GM19468 (cell line): ENCODE results near the gene PDSS1.

Experiments
- ATAC-seq: cut with Tn5 transposase; IDR thresholded peaks from one replicate; pipeline ENCODE4 v1.9.1; 2021; ENCODE audit warnings: mild to moderate bottlenecking, moderate library complexity, moderate number of reproducible peaks; ENCODE audit not compliant: unreplicated experiment; ENCODE audit errors: extremely low read depth

Gene PDSS1

DNA sequence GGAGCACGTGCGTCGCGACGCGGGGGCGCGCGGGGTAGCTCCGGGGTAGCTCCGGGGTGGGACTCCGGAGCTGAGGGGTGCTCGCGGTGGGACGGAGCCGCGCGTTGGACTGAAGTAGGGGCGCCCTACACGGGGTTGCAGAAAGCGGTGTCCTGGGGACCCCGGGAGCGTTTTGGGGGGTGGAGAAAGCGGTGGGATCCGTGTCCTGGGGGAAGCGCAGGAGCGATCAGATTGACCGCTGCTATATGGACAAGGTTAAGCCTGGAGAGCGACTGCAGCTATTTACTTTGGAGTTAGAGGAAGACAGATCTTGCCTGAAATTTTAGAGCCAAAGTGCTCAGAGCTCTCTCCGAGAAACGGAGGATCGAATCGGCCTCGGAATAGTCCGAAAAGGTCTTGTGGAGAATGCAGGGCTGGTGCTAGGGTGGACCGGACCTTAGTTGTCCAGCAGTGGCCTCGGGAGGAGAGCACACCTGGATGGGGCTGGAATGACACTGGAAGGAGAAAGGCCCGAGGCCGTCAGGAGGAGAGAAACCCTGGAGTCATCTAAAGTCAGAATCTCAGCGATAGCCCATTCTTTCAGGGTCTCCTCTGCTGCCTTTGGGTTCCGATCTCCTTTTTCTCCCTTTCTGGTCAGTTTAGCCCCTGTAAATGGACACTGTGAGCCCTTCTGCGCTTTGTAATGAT lies 564 bp downstream of the PDSS1 start:
- no peak for ATAC-seq

DNA sequence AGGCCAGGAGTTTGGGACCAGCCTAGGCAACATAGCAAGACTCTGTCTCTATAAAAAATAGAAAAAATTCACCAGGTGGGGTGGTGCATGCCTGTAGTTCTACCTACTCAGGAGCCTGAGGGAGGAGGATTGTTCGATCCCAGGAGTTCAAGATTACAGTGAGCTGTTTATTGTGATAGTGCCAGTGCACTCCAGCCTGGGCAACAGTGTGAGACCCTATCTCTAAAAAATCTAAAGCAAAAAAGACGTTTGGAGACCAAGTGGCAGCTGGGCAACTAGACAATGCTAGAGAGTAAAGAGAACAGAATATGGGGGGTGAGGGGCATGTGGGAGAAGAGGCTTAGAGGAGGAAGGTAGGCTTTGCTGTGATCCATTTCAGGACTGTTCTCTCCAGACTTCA lies 1.4 kb downstream of the PDSS1 start:
- ATAC-seq: no peak

DNA sequence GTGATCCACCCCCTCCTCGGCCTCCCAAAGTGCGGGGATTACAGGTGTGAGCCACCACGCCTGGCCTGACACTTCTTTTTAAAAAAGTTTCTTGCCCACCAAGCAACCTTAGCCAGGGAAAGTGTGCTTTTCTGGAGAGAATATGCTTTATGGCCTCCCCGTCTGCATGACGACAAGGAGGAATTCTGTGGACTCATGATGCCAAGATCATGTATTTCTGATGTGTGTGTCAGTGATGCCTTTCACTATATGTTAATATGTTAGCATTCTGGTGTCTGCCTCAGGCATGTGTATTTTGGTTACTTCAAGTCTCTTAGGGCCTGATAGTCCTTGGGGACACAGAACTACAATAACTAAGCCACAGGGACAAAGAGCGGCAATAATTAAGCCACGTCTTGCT lies 2.1 kb downstream of the PDSS1 start:
- ATAC-seq: no peak

GRCh38 chr10:26700884-26701630 lies 3.6 kb downstream of the PDSS1 start:
- no peak for ATAC-seq

DNA sequence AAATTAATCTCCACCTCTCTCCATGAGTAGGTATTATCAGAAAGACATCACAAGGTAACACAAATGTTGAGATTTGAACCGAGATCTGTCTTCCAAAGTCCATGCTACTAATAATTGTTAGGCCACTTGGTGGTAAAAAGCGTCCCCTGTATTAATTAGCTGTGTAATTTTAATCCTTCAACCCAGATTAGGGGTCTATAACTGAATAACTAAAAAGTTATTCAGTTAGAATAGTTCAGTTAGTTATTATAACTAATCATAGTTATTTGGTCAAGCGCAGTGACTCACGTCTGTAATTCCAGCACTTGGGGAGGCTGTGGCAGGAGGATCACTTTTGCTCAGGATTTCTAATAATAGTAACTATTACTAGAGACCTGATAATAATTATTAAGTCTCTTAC lies 5.6 kb downstream of the PDSS1 start:
- ATAC-seq: no peak

DNA sequence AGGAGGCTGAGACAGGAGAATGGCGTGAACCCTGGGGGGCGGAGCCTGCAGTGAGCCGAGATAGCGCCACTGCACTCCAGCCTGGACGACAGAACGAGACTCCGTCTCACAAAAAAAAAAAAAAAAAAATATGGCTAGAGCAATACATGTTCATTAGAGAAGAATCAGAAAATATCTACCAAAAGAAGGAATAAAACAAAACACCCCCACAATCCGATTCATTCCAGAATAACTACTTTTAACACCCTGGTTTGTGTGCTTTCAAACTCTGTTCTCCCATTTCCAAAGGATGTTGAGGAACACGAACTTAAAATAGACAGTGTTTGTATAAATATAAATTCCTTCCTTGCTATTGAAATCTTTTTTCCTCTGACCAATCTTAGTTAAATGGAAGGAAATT lies 6.5 kb downstream of the PDSS1 start:
- ATAC-seq: no peak

DNA sequence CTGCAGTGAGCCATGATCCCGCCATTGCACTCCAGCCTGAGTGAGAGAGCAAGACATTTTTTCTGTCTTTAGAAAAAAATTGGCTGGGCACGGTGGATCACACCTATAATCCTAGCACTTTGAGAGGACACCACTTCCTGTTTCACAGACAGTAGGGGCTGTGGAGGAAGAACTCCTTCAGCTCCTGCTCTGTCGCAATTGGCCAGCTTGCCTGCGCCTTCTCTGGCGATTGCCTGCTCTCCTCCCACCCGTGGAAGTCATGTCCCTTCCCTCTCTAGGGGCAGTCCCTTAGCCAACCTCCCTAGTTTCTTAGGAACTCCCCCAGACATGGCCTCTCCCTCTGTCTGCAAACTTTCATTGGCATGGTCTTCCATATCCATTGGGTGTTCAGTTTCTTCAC lies 8.7 kb downstream of the PDSS1 start:
- ATAC-seq: no peak

DNA sequence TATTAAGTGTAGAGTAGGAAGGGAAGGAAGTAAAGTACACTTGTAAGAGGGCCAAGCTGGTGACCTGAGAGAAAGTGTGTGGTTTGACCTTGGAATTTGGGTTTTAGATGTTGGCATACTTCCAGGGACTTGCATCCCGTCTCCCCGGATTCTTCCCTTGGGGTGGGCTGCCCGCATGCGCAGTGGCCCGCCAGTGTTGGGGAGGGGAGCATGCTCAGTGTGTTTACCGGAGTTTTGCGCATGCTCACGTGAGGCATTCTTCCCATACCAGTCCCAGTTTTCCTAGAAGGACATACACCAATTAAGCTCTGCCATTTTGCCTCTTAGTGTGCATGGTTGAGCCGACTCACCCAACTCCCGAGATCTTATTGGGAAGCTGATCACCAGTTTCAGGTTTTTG lies 9.4 kb downstream of the PDSS1 start:
- ATAC-seq: no peak

- no peak for ATAC-seq
These were observed 13.8 kb downstream of the PDSS1 start for GRCh38 chr10:26711324-26711723.

DNA sequence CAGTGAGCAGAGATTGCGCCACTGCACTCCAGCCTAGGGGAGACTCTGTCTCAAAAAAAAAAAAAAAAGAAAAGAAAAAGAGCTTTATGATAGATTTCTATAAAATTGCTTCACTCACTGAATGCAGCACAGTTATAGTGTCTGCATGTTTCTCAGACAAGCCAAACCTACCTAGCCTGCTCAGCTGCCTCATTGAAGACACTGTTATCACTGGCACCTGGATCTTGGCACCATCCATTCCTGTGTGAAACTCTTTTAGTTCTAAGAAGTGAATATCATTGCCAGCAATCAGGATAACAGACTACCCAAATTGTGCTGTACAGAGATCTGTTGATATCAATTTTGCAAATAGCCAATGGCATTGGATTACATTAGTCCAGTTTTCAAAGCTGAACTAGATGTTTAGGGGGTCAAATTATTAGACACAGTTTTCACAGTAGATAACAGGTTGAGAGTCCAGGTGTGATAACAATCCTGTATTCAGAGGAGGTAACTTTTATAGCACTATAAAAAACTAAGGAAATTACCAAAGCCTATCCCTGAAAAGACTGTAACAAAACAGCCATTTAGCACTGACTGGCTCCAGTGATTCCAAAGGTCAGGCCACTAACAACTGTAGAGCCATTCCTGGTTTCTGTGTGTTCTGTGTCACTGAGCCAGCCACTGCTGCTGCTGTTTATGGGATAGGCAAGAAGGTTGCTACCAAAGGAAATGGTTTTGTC lies 17.1 kb downstream of the PDSS1 start:
- no peak for ATAC-seq

- ATAC-seq: no peak
These were observed 17.6 kb downstream of the PDSS1 start for GRCh38 chr10:26715137-26715487.

GRCh38 chr10:26717476-26717875 lies 20.0 kb downstream of the PDSS1 start:
- no peak for ATAC-seq

DNA sequence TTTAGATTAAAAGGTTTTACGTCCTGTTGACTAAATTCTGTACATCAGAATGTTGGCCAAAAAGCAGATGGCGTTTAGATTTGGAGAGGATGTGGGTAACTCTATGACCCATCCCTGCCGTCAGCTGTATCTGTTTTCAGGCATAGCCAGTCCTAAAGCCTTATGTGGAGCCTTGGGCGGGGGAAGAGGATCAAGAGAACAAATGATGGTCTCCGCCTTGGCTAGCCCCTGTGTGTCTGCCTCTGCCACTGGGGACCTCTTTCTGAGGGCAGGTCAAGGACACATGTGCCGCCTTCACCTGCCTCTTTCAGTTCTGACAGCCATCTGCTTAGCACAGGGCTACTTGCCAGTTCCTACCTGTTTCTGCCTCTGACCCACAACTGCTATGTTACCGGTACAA lies 24.1 kb downstream of the PDSS1 start:
- no peak for ATAC-seq

- no peak for ATAC-seq
These were observed 25.5 kb downstream of the PDSS1 start for GRCh38 chr10:26723016-26723415.

GRCh38 chr10:26725837-26726727 lies 28.6 kb downstream of the PDSS1 start:
- ATAC-seq: no peak

DNA sequence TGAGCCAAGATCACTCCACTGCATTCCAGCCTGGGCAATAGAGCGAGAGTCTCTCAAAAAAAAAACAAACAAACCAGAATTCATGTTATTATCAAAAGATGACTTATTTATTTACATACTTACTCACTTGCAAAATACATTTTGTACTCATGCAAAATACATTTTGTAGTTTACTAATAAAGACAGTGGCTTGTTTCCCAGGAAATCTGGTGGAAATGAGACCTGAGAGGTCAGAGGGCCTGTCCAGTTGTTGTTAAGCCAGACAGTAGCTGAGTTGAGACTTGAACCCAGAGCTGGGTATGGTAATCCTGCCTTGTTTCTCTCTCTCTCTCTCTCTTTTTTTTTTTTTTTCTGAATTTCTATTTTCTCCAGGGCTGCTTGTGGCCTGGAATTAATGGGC lies 29.5 kb downstream of the PDSS1 start:
- ATAC-seq: no peak

- no peak for ATAC-seq
These were observed 31.5 kb downstream of the PDSS1 start for GRCh38 chr10:26728957-26729356.

GRCh38 chr10:26729395-26729794 lies 31.9 kb downstream of the PDSS1 start:
- ATAC-seq: no peak

DNA sequence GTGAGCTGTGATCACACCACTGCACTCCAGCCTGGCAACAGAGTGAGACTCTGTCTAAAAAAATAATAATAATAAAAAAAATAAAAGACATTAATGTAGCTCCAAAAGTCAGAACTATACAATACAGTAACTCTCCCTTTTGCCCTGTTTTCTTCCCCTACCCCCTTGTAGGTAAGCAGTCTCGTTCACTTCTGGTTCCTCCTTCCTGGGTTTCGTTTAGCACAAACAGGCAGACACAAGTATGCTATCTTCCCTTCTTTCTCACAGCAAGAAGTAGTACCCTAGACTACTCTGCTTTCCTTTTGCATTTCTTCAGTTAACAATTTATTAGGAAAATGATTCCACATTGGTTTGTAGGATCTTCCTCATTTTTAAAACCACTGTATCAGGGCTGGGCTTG lies 33.1 kb downstream of the PDSS1 start:
- ATAC-seq: no peak

DNA sequence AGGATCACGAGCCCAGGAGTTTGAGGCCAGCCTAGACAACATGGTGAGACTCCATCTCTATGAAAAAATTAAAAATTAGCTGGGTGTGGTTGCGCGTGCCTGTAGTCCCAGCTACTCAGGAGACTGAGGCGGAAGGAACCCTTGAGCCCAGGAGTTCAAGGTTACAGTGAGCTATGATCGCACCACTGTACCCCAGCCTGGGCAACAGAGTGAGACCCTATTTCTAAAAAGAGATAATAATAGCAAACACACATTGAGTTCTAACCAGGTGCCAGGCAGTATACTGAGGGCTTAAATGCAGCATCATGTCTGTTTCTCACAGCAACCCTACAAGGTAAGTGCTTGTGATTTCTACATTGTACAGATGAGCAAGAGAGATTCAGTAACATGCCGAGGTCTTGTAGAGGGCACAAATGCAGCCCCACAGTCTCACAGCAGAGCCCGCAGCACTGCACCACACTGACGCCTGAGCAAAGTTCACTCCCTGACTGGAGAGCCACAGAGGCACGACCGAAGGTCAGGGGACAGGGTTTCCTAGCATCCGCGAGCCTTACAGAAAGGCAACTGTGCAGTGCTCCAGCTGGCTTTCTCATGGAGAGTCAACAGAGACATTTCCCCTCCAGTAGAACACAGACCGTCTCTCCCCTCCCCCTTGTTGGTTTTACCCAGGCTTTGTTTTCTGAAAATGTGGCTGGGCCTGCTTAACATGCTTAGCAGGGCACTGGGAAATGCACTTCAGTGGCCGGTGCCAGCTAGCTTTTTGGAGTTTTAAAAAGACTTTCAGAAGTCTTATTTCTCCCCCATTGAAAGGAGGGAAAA lies 36.5 kb downstream of the PDSS1 start:
- no peak for ATAC-seq
